ENCODE measurements around the gene MAML3. TPM values are rescaled to one million over a fixed set of nuclear protein-coding genes. Genes with fewer than 3 reads are reported as not detected.
A peak's percentile ranks its signal among the peaks of the same experiment; 100 is the strongest.

The MAML3 gene
- 0.01 TPM for polyA plus RNA-seq (2012; ENCODE audit: low read depth, missing spikeins)

- TF ChIP-seq SPI1 (IDR thresholded peaks at IDR 0.05; ENCODE audit: low read depth, low read length), result no peak
- TF ChIP-seq POU2F2 (IDR thresholded peaks at IDR 0.05; ENCODE audit: low read depth, low read length), result no peak
- TF ChIP-seq PAX5 (IDR thresholded peaks at IDR 0.05; ENCODE audit: insufficient read depth, low read length, severe bottlenecking), result no peak
- TF ChIP-seq POLR2AphosphoS5 (IDR thresholded peaks at IDR 0.05; ENCODE audit: low read depth, low read length), result no peak
- TF ChIP-seq TAF1 (IDR thresholded peaks at IDR 0.05; ENCODE audit: low read depth, low read length), result no peak
- no peak for TF ChIP-seq POLR2A (IDR thresholded peaks at IDR 0.05; ENCODE audit: low read depth, low read length)
- DNase-seq (ENCODE audit: insufficient read length, low spot score) (peak; percentile 37), FAIRE-seq (peak; percentile 31)
Observed at GRCh38 chr4:140153718-140154571, at the start of gene MAML3. TSS of gene MAML3 (minus strand) at chr4:140154184. CDS start at chr4:140153327, 857 bp downstream.

GRCh38 chr4:140198942-140199341, 45.0 kb upstream of the MAML3 start:
- no peak for DNase-seq (ENCODE audit: insufficient read length, low spot score)
- TF ChIP-seq SPI1 (IDR thresholded peaks at IDR 0.05; ENCODE audit: low read depth, low read length) (no peak), POU2F2 (IDR thresholded peaks at IDR 0.05; ENCODE audit: low read depth, low read length) (no peak), POLR2AphosphoS5 (IDR thresholded peaks at IDR 0.05; ENCODE audit: low read depth, low read length) (no peak), TAF1 (IDR thresholded peaks at IDR 0.05; ENCODE audit: low read depth, low read length) (no peak), PAX5 (IDR thresholded peaks at IDR 0.05; ENCODE audit: insufficient read depth, low read length, severe bottlenecking) (no peak), POLR2A (IDR thresholded peaks at IDR 0.05; ENCODE audit: low read depth, low read length) (no peak)
- FAIRE-seq, result no peak

- FAIRE-seq (no peak), DNase-seq (ENCODE audit: insufficient read length, low spot score) (no peak)
- TF ChIP-seq PAX5 (IDR thresholded peaks at IDR 0.05; ENCODE audit: insufficient read depth, low read length, severe bottlenecking) (no peak), SPI1 (IDR thresholded peaks at IDR 0.05; ENCODE audit: low read depth, low read length) (no peak), POU2F2 (IDR thresholded peaks at IDR 0.05; ENCODE audit: low read depth, low read length) (no peak)
Observed at GRCh38 chr4:140195806-140196205, 41.8 kb upstream of the MAML3 start.

- TF ChIP-seq POLR2A (IDR thresholded peaks at IDR 0.05; ENCODE audit: low read depth, low read length) (no peak), PAX5 (IDR thresholded peaks at IDR 0.05; ENCODE audit: insufficient read depth, low read length, severe bottlenecking) (no peak), SPI1 (IDR thresholded peaks at IDR 0.05; ENCODE audit: low read depth, low read length) (no peak), POLR2AphosphoS5 (IDR thresholded peaks at IDR 0.05; ENCODE audit: low read depth, low read length) (no peak), POU2F2 (IDR thresholded peaks at IDR 0.05; ENCODE audit: low read depth, low read length) (no peak), TAF1 (IDR thresholded peaks at IDR 0.05; ENCODE audit: low read depth, low read length) (no peak)
- no peak for DNase-seq (ENCODE audit: insufficient read length, low spot score)
Observed at GRCh38 chr4:140189805-140190204, 35.8 kb upstream of the MAML3 start.

GRCh38 chr4:140188975-140189374, 35.0 kb upstream of the MAML3 start:
- TF ChIP-seq POU2F2 (IDR thresholded peaks at IDR 0.05; ENCODE audit: low read depth, low read length) (no peak), TAF1 (IDR thresholded peaks at IDR 0.05; ENCODE audit: low read depth, low read length) (no peak), POLR2AphosphoS5 (IDR thresholded peaks at IDR 0.05; ENCODE audit: low read depth, low read length) (no peak), PAX5 (IDR thresholded peaks at IDR 0.05; ENCODE audit: insufficient read depth, low read length, severe bottlenecking) (no peak), SPI1 (IDR thresholded peaks at IDR 0.05; ENCODE audit: low read depth, low read length) (no peak), POLR2A (IDR thresholded peaks at IDR 0.05; ENCODE audit: low read depth, low read length) (no peak)
- DNase-seq (ENCODE audit: insufficient read length, low spot score), result no peak
- no peak for FAIRE-seq

More at GRCh38 chr4:140189805-140190204, 35.8 kb upstream of the MAML3 start:
- no peak for FAIRE-seq

- TF ChIP-seq PAX5 (IDR thresholded peaks at IDR 0.05; ENCODE audit: insufficient read depth, low read length, severe bottlenecking) (no peak), POLR2AphosphoS5 (IDR thresholded peaks at IDR 0.05; ENCODE audit: low read depth, low read length) (no peak), POU2F2 (IDR thresholded peaks at IDR 0.05; ENCODE audit: low read depth, low read length) (no peak), TAF1 (IDR thresholded peaks at IDR 0.05; ENCODE audit: low read depth, low read length) (no peak), POLR2A (IDR thresholded peaks at IDR 0.05; ENCODE audit: low read depth, low read length) (no peak), SPI1 (IDR thresholded peaks at IDR 0.05; ENCODE audit: low read depth, low read length) (no peak)
- no peak for DNase-seq (ENCODE audit: insufficient read length, low spot score)
- no peak for FAIRE-seq
Observed at GRCh38 chr4:140187316-140187695, 33.3 kb upstream of the MAML3 start.

GRCh38 chr4:140186651-140187315, 32.8 kb upstream of the MAML3 start:
- no peak for TF ChIP-seq POLR2AphosphoS5 (IDR thresholded peaks at IDR 0.05; ENCODE audit: low read depth, low read length)
- TF ChIP-seq SPI1 (IDR thresholded peaks at IDR 0.05; ENCODE audit: low read depth, low read length), result no peak
- TF ChIP-seq TAF1 (IDR thresholded peaks at IDR 0.05; ENCODE audit: low read depth, low read length), result no peak
- no peak for TF ChIP-seq POLR2A (IDR thresholded peaks at IDR 0.05; ENCODE audit: low read depth, low read length)
- no peak for TF ChIP-seq PAX5 (IDR thresholded peaks at IDR 0.05; ENCODE audit: insufficient read depth, low read length, severe bottlenecking)
- no peak for TF ChIP-seq POU2F2 (IDR thresholded peaks at IDR 0.05; ENCODE audit: low read depth, low read length)
- no peak for FAIRE-seq
- DNase-seq (ENCODE audit: insufficient read length, low spot score), result no peak

- no peak for DNase-seq (ENCODE audit: insufficient read length, low spot score)
- no peak for TF ChIP-seq TAF1 (IDR thresholded peaks at IDR 0.05; ENCODE audit: low read depth, low read length)
- no peak for TF ChIP-seq PAX5 (IDR thresholded peaks at IDR 0.05; ENCODE audit: insufficient read depth, low read length, severe bottlenecking)
- no peak for TF ChIP-seq POU2F2 (IDR thresholded peaks at IDR 0.05; ENCODE audit: low read depth, low read length)
- TF ChIP-seq SPI1 (IDR thresholded peaks at IDR 0.05; ENCODE audit: low read depth, low read length), result no peak
- TF ChIP-seq POLR2AphosphoS5 (IDR thresholded peaks at IDR 0.05; ENCODE audit: low read depth, low read length), result no peak
- no peak for TF ChIP-seq POLR2A (IDR thresholded peaks at IDR 0.05; ENCODE audit: low read depth, low read length)
Observed at GRCh38 chr4:140186082-140186438, 32.1 kb upstream of the MAML3 start.

GRCh38 chr4:140185412-140186081, 31.6 kb upstream of the MAML3 start:
- no peak for TF ChIP-seq POU2F2 (IDR thresholded peaks at IDR 0.05; ENCODE audit: low read depth, low read length)
- no peak for TF ChIP-seq SPI1 (IDR thresholded peaks at IDR 0.05; ENCODE audit: low read depth, low read length)
- TF ChIP-seq TAF1 (IDR thresholded peaks at IDR 0.05; ENCODE audit: low read depth, low read length), result no peak
- no peak for TF ChIP-seq POLR2A (IDR thresholded peaks at IDR 0.05; ENCODE audit: low read depth, low read length)
- no peak for TF ChIP-seq PAX5 (IDR thresholded peaks at IDR 0.05; ENCODE audit: insufficient read depth, low read length, severe bottlenecking)
- TF ChIP-seq POLR2AphosphoS5 (IDR thresholded peaks at IDR 0.05; ENCODE audit: low read depth, low read length), result no peak
- no peak for DNase-seq (ENCODE audit: insufficient read length, low spot score)
- no peak for FAIRE-seq

More at GRCh38 chr4:140186082-140186438, 32.1 kb upstream of the MAML3 start:
- no peak for FAIRE-seq

Data from GM12891 (cell line).